Pericardium fibroblast (primary cell): Measurements from ENCODE around the gene NLGN1. TPM values are rescaled to one million over a fixed set of nuclear protein-coding genes. Genes with fewer than 3 reads are reported as not detected.

Source experiments
- total RNA-seq: library from RNA; depleted of rRNA; stranded (reverse); fragments of >200 nt; gene quantifications from 2 replicates; pipeline ENCODE4 v1.2.3, GENCODE V29; 2015

The NLGN1 gene
- total RNA-seq: 4.8 and 6.5 TPM in 2 replicates

DNA sequence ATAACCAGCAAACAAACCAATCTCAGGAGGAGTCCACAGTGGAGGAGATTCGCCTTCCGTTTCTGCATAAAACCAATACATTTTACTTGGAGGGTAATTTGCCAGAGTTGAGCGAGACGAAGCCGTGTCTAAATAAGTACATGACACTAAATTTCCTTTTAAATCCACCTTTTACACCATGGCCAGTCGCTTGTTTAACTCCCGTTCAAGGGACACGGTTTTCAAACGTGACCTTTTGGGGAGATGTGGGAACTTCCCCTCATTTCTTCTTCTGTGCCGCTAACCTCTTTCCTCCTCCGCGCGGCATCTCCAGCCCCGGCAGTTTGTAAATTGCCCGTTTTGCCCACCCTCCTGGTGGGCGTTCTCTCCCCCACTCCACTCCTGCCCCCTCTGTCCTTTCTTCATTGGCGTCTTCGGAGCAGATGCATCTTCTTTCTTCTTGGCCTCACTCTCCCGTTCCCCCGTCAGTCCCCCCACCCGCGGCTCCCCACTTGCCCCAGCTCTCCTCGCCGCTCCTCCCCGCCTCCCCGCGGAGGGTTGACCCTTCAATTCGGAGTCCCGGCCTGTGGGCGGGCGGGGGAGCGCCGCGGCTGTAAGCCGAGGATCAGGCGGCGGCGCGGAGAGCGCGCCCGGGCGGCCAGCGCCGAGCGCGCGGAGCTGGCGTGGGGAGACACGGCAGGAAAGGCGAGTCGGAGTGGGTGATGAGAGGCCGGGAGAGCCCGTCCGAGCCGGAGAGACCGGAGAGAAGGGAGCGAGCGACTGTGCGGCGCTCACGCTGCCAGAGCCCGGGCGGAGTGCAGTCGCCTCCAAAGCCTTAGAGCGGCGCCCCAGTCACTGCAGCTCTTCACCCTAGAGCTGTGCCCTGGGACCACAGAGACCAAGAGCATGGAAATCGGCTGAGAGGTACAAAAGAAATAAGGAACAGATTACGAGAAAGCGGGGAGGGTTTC is at the start of gene NLGN1:
NLGN1 (plus strand) TSS at position 584 of the 950 bp plus-strand sequence.

